GM12878 (cell line): ENCODE measurements around the gene RASSF8. TPM values are rescaled to one million over a fixed set of nuclear protein-coding genes. Genes with fewer than 3 reads are reported as not detected.

Source experiments
- ATAC-seq: fragments of 200-7000 bp; cut with Tn5 transposase; 3 replicates; pipeline ENCODE4 v1.9.1; 2020; ENCODE audit warnings: mild to moderate bottlenecking, moderate library complexity
- BruUV-seq: library from RNA; stranded (reverse); fragments of 400-500 nt; replicated peaks from 2 replicates; lab custom pipeline; 2021; lab: Mats Ljungman, UMichigan
- CTCF ChIA-PET: fragments of 300-600 bp; sonication (Branson Sonifier 250); formaldehyde crosslinking; extraction: SDS; loops from one replicate; lab custom pipeline; 2021; ENCODE audit warnings: inconsistent platforms; lab: Yijun Ruan, JAX
- POLR2A ChIA-PET: fragments of 350-600 bp; formaldehyde crosslinking; extraction: SDS; loops from one replicate; lab custom pipeline; 2021; ENCODE audit warnings: inconsistent platforms; lab: Charles Lee
- RAD21 ChIA-PET: fragments of 300-600 bp; sonication (Branson Sonifier 250); formaldehyde crosslinking; loops from one replicate; lab custom pipeline; 2023; ENCODE audit warnings: antibody characterized with exemption; ENCODE audit not compliant: unreplicated experiment; lab: Charles Lee
- SMC1A ChIA-PET: fragments of 300-600 bp; sonication (Branson Sonifier 250); formaldehyde crosslinking; loops from one replicate; lab custom pipeline; 2023; ENCODE audit not compliant: unreplicated experiment, uncharacterized antibody; lab: Charles Lee
- DNase-seq: peaks from one replicate; pipeline ENCODE4 v3.0.0-alpha.2; 2011; ENCODE audit warnings: low read depth, low spot score
- FAIRE-seq: peaks from 3 replicates; lab custom pipeline; 2011; peaks lifted over from hg19 to GRCh38; lab: Jason Lieb, UNC
- H2AFZ ChIP-seq: 2 replicates; pipeline ENCODE4 v1.6.0; 2011; ENCODE audit warnings: low read depth, low read length, control low read depth; ENCODE audit not compliant: control insufficient read depth
- H3K27ac ChIP-seq: 2 replicates; pipeline ENCODE4 v1.5.1; 2011; ENCODE audit warnings: control low read depth; ENCODE audit not compliant: control insufficient read depth, insufficient read depth
- H3K27me3 ChIP-seq, 2 experiments: replicated peaks in 1 of 2; 2 replicates each; pipeline versions ENCODE4 v1.6.0 to v1.6.1; 2011; ENCODE audit warnings: low read length in 1 of 2; ENCODE audit not compliant: control insufficient read depth in 2 of 2, insufficient read depth in 2 of 2
- H3K36me3 ChIP-seq, 2 experiments: 2 replicates each; pipeline ENCODE4 v1.5.1; 2011; ENCODE audit warnings: low read length in 1 of 2; ENCODE audit not compliant: control insufficient read depth in 2 of 2, insufficient read depth in 2 of 2
- H3K4me1 ChIP-seq: 2 replicates; pipeline ENCODE4 v1.6.1; 2011; ENCODE audit warnings: mild to moderate bottlenecking, low read length, moderate library complexity, mixed read lengths; ENCODE audit not compliant: control insufficient read depth, insufficient read depth
- H3K4me2 ChIP-seq: 2 replicates; pipeline ENCODE4 v1.6.0; 2011; ENCODE audit warnings: control low read depth; ENCODE audit not compliant: control insufficient read depth, insufficient read depth
- H3K4me3 ChIP-seq: fragments of 200-600 bp; sonication (generic); 2 replicates; pipeline ENCODE4 v1.5.1; 2016
- H3K79me2 ChIP-seq: 2 replicates; pipeline ENCODE4 v1.6.0; 2011; ENCODE audit warnings: low read length; ENCODE audit not compliant: control insufficient read depth, insufficient read depth
- H3K9ac ChIP-seq: 2 replicates; pipeline ENCODE4 v1.8.0; 2011; ENCODE audit warnings: low read length, control low read depth, mixed read lengths; ENCODE audit not compliant: control insufficient read depth, insufficient read depth
- H3K9me3 ChIP-seq: replicated peaks from 3 replicates; pipeline ENCODE4 v1.5.1; 2011; ENCODE audit warnings: mild to moderate bottlenecking, low read length; ENCODE audit not compliant: control insufficient read depth, insufficient read depth
- H4K20me1 ChIP-seq: 2 replicates; pipeline ENCODE4 v1.6.0; 2011; ENCODE audit not compliant: control insufficient read depth, insufficient read depth
- CEBPZ ChIP-seq: fragments of 150-350 bp; IDR thresholded peaks from 2 replicates; pipeline ENCODE4 v1.6.1; 2016; ENCODE audit warnings: low read depth, low read length
- FOXM1 ChIP-seq: IDR thresholded peaks from 2 replicates; pipeline ENCODE4 v1.6.1; 2012; ENCODE audit warnings: low read depth, mild to moderate bottlenecking, inconsistent platforms, low read length, moderate library complexity
- IKZF1 ChIP-seq: fragments of 450-650 bp; conservative IDR thresholded peaks from 2 replicates; pipeline ENCODE4 v1.6.1; 2017; ENCODE audit warnings: antibody characterized with exemption, mild to moderate bottlenecking
- IKZF2 ChIP-seq, 2 experiments: fragments of 450-650 bp; IDR thresholded peaks; 2 replicates each; pipeline ENCODE4 v1.6.1; 2017; ENCODE audit warnings: mild to moderate bottlenecking in 2 of 2, moderate library complexity in 2 of 2
- MYC ChIP-seq: IDR thresholded peaks from 2 replicates; pipeline ENCODE4 v1.6.1; 2011; ENCODE audit warnings: mild to moderate bottlenecking, low read length, moderate library complexity, inconsistent platforms; ENCODE audit not compliant: insufficient read depth, insufficient replicate concordance, insufficient read length, severe bottlenecking
- NFYA ChIP-seq: IDR thresholded peaks from 2 replicates; pipeline ENCODE4 v1.6.1; 2011; ENCODE audit warnings: low read depth, mild to moderate bottlenecking, low read length, improper control_type of control experiment, borderline replicate concordance
- REST ChIP-seq: IDR thresholded peaks from 2 replicates; pipeline ENCODE4 v1.6.1; 2012; ENCODE audit warnings: mild to moderate bottlenecking, low read depth, low read length
- SMC3 ChIP-seq: IDR thresholded peaks from 2 replicates; pipeline ENCODE4 v1.6.1; 2011; ENCODE audit warnings: low read length, improper control_type of control experiment, borderline replicate concordance
- SREBF1 ChIP-seq: IDR thresholded peaks from 2 replicates; pipeline ENCODE4 v1.6.1; 2012; ENCODE audit warnings: mild to moderate bottlenecking, low read length
- WGBS: methylation state at CpG from one replicate; pipeline ENCODE4 v1.1.6; 2016; ENCODE audit warnings: low lambda C conversion rate; ENCODE audit not compliant: insufficient replicate concordance, insufficient coverage; ENCODE audit errors: missing lambda C conversion rate; 5-methylcytosine and 5-hydroxymethylcytosine counted together
- in situ Hi-C: fragments of 300-500 bp; cut with MboI; formaldehyde crosslinking; loops from 9 replicates; pipeline ENCODE4 v1.14.3; 2018; ENCODE audit warnings: mixed read lengths
- intact Hi-C: fragments of 100-400 bp; cut with micrococcal nuclease; formaldehyde crosslinking; loops from one replicate; pipeline ENCODE4 v1.14.2; 2022; ENCODE audit not compliant: unreplicated experiment
- polyA plus RNA-seq, 11 experiments: library from polyadenylated mRNA; depleted of rRNA in 4 of 11; unstranded in 6 of 11; stranded (reverse) in 5 of 11; fragments of >200 nt; fragmentation: Nextera tagmentation in 4 of 11; fragmentation: Illumina TruSeq in 1 of 11; extraction: Ambion mirVana in 4 of 11; extraction: Trizol in 1 of 11; gene quantifications; 1 replicate in 1 of 11; 2 replicates in 10 of 11; pipeline versions ENCODE4 v1.2.1 to v1.2.3, GENCODE V29; 2011 to 2016; ENCODE audit warnings: inconsistent platforms in 2 of 11, missing spikeins in 2 of 11, low read depth in 1 of 11
- total RNA-seq, 4 experiments: library from RNA; depleted of rRNA in 3 of 4; stranded (reverse); fragments of >200 nt in 3 of 4; fragmentation: Illumina TruSeq in 1 of 4; extraction: Trizol in 1 of 4; gene quantifications; 2 replicates each; pipeline versions ENCODE4 v1.2.1 to v1.2.3, GENCODE V29; 2013 to 2021

Gene RASSF8
- total and polyA plus RNA-seq, 10 of the 15 experiments (the other 5 are each of a cell fraction or from before 2014, with no cell fraction given), result 0.06 to 0.18 (median 0.08) TPM; not detected in 6

GRCh38 chr12:26010293-26010821 lies 51.9 kb downstream of the RASSF8 start (continued):
- TF ChIP-seq REST (no peak), MYC (no peak), IKZF1 (no peak), SREBF1 (no peak), NFYA (no peak), IKZF2 (IDR thresholded peaks at IDR 0.05) (no peak)

- CTCF ChIA-PET, result interaction anchor here (1.9 kb wide), 1 partner anchor 10 kb away, joined by 4 read pairs; no protein-coding TSS in a partner anchor
- no peak overlapping the region for H3K9ac ChIP-seq
- POLR2A ChIA-PET, result no interaction called here
- FAIRE-seq (no peak), DNase-seq (no peak), ATAC-seq (no peak)
- 24% methylated on average over 2 of the region's 2 CpGs for WGBS
- no peaks in the 10 kb centered on the region; a peak in 2 of 4 replicates for H3K27me3 ChIP-seq
- SMC1A ChIA-PET, result no interaction called here
- no peaks in the 10 kb centered on the region for H3K4me1 ChIP-seq
- no peaks in the 10 kb centered on the region for H3K79me2 ChIP-seq
- no peak overlapping the region for H3K4me3 ChIP-seq
- TF ChIP-seq SMC3 (no peak), FOXM1 (no peak), CEBPZ (no peak)
- in situ Hi-C loops (no loop called here), intact Hi-C loops (no loop called here)
- H3K36me3 ChIP-seq, result no peaks in the 10 kb centered on the region
- RAD21 ChIA-PET, result no interaction called here
- no TSS peak for BruUV-seq
- H3K27ac ChIP-seq, result no peak overlapping the region
- H3K4me2 ChIP-seq, result no peak overlapping the region
- no peaks in the 10 kb centered on the region for H3K9me3 ChIP-seq
- no peak overlapping the region for H2AFZ ChIP-seq
- no peaks in the 10 kb centered on the region for H4K20me1 ChIP-seq
Measured at GRCh38 chr12:26011099-26011498, 52.6 kb downstream of the RASSF8 start.
